NCI-H1105 treated with DMSO at 0.1 percent for 48 hours (cell line): ENCODE results near the gene ENOX1.

Source experiments
- DNase-seq: peaks from one replicate; lab custom pipeline; 2025; lab: John Stamatoyannopoulos, UW

Gene ENOX1

GRCh38 chr13:43744261-43745031 lies 42.3 kb downstream of the ENOX1 start:
- no peak for DNase-seq

GRCh38 chr13:43742911-43743310 lies 43.9 kb downstream of the ENOX1 start:
- no peak for DNase-seq

GRCh38 chr13:43737392-43737923 lies 49.3 kb downstream of the ENOX1 start:
- DNase-seq: no peak

GRCh38 chr13:43732726-43733125 lies 54.0 kb downstream of the ENOX1 start:
- no peak for DNase-seq

- DNase-seq: no peak
Observed at GRCh38 chr13:43731296-43731695, 55.5 kb downstream of the ENOX1 start.

GRCh38 chr13:43730642-43731041 lies 56.1 kb downstream of the ENOX1 start:
- DNase-seq: no peak

GRCh38 chr13:43728421-43728820 lies 58.4 kb downstream of the ENOX1 start:
- DNase-seq: no peak

GRCh38 chr13:43727856-43728255 lies 58.9 kb downstream of the ENOX1 start:
- DNase-seq: no peak

- DNase-seq: no peak
Observed at GRCh38 chr13:43725460-43725859, 61.3 kb downstream of the ENOX1 start.

- no peak for DNase-seq
Observed at GRCh38 chr13:43720780-43721397, 65.9 kb downstream of the ENOX1 start.

- DNase-seq: no peak
Observed at GRCh38 chr13:43698758-43699157, 88.0 kb downstream of the ENOX1 start.

- no peak for DNase-seq
Observed at GRCh38 chr13:43698009-43698408, 88.8 kb downstream of the ENOX1 start.

GRCh38 chr13:43697323-43697722 lies 89.4 kb downstream of the ENOX1 start:
- no peak for DNase-seq

GRCh38 chr13:43694146-43694664 lies 92.6 kb downstream of the ENOX1 start:
- no peak for DNase-seq

- no peak for DNase-seq
Observed at GRCh38 chr13:43693639-43694038, 93.1 kb downstream of the ENOX1 start.

GRCh38 chr13:43688227-43688907 lies 98.4 kb downstream of the ENOX1 start:
- DNase-seq: no peak

GRCh38 chr13:43687038-43687437 lies 99.7 kb downstream of the ENOX1 start:
- no peak for DNase-seq

GRCh38 chr13:43686557-43686956 lies 100.2 kb downstream of the ENOX1 start:
- no peak for DNase-seq

GRCh38 chr13:43684963-43685725 lies 101.6 kb downstream of the ENOX1 start:
- DNase-seq: no peak

- DNase-seq: no peak
Observed at GRCh38 chr13:43682701-43683100, 104.1 kb downstream of the ENOX1 start.

- DNase-seq: no peak
Observed at GRCh38 chr13:43676320-43676719, 110.5 kb downstream of the ENOX1 start.

GRCh38 chr13:43675577-43675976 lies 111.2 kb downstream of the ENOX1 start:
- no peak for DNase-seq
